22Rv1 (cell line): ENCODE data around the gene PTGES3.

Experiments used
- CTCF ChIP-seq: fragments of 450-650 bp; IDR thresholded peaks from 2 replicates; pipeline ENCODE4 v1.5.1; 2017; ENCODE audit warnings: mild to moderate bottlenecking
- ZFX ChIP-seq: fragments of 450-650 bp; IDR thresholded peaks from 2 replicates; pipeline ENCODE4 v1.6.1; 2017; ENCODE audit warnings: antibody characterized with exemption, borderline replicate concordance

- TF ChIP-seq CTCF (no peak), ZFX (no peak)
Observed at GRCh38 chr12:56631790-56632700, 56.0 kb downstream of the PTGES3 start.
